Aorta (tissue), 5 donors: Measurements from ENCODE around the gene RSRC1. TPM values are rescaled to one million over a fixed set of nuclear protein-coding genes. Genes with fewer than 3 reads are reported as not detected.
"Not testable (repeated sequence)": the region's sequence is repeated elsewhere in the genome, so short reads cannot be mapped to it uniquely, and the experiment has no call there.

ENCODE experiments used
- ATAC-seq: fragments of 200-7000 bp; cut with Tn5 transposase; one replicate; pipeline ENCODE4 v1.9.1; 2022; ENCODE audit warnings: moderate library complexity; ENCODE audit not compliant: low FRiP score
- DNase-seq, 2 donors: peaks; one replicate each; pipeline ENCODE4 v3.0.0-alpha.2; 2020
- H3K27ac ChIP-seq, 2 donors: one replicate each; pipeline ENCODE4 v1.5.1; 2013; ENCODE audit warnings: low read length in 2 of 2, mild to moderate bottlenecking in 2 of 2, moderate library complexity in 2 of 2, control low read depth in 1 of 2, inconsistent platforms in 1 of 2, low read depth in 1 of 2
- H3K27me3 ChIP-seq, 2 donors: one replicate each; pipeline ENCODE4 v1.6.1; 2013; ENCODE audit warnings: control low read depth in 1 of 2, low read length in 1 of 2, mild to moderate bottlenecking in 1 of 2, moderate library complexity in 1 of 2; ENCODE audit not compliant: insufficient read depth in 2 of 2, control insufficient read depth in 1 of 2
- H3K36me3 ChIP-seq, 2 donors: one replicate each; pipeline ENCODE4 v1.6.1; 2013; ENCODE audit warnings: control low read depth in 1 of 2, low read length in 1 of 2, mild to moderate bottlenecking in 1 of 2; ENCODE audit not compliant: insufficient read depth in 2 of 2, control insufficient read depth in 1 of 2
- H3K4me1 ChIP-seq, 2 donors: one replicate each; pipeline ENCODE4 v1.6.1; 2013; ENCODE audit warnings: low read length in 2 of 2, control low read depth in 1 of 2, mild to moderate bottlenecking in 1 of 2, moderate library complexity in 1 of 2; ENCODE audit not compliant: insufficient read depth in 2 of 2, control insufficient read depth in 1 of 2
- H3K4me3 ChIP-seq, 2 donors: one replicate each; pipeline ENCODE4 v1.5.1; 2013; ENCODE audit warnings: low read length in 2 of 2, control low read depth in 1 of 2, mild to moderate bottlenecking in 1 of 2
- H3K9me3 ChIP-seq: one replicate; pipeline ENCODE4 v1.6.1; 2013; ENCODE audit warnings: mild to moderate bottlenecking, low read length; ENCODE audit not compliant: control insufficient read depth
- WGBS, 2 donors: extraction: QIAGEN DNeasy Blood & Tissue Kit; methylation state at CpG; one replicate each; pipeline ENCODE4 v1.1.7; 2013; 5-methylcytosine and 5-hydroxymethylcytosine counted together
- intact Hi-C, 2 donors: fragments of 100-400 bp; cut with DNase I; formaldehyde crosslinking; loops; one replicate each; pipeline versions ENCODE4 v1.14.2 to v1.15.0; 2022
- polyA plus RNA-seq, 2 donors: library from polyadenylated mRNA; stranded (reverse); fragments of 200-250 nt; gene quantifications; one replicate each; pipeline ENCODE4 v1.2.3, GENCODE V29; 2013
- total RNA-seq, 2 donors: library from RNA; stranded (reverse); fragmentation: NEBNext Ultra II Directional; extraction: Animal tissue kit (Norgen Biotek cat#: 25700); gene quantifications; one replicate each; pipeline ENCODE4 v1.2.1, GENCODE V29; 2021
- donor health status: healthy with polysubstance abuse.
- donor health status: Bipolar disorder and iron deficiency.
- donor health status: DM: no; HTN: no; CAD: no.
- donor health status: DM: no; HTN: no; CAD: no.
- donor health status: DM: yes; HTN: yes; CAD: no.

RSRC1 gene
- total and polyA plus RNA-seq, 4 donors, result 17.3 to 39.4 (median 28.4) TPM

DNA sequence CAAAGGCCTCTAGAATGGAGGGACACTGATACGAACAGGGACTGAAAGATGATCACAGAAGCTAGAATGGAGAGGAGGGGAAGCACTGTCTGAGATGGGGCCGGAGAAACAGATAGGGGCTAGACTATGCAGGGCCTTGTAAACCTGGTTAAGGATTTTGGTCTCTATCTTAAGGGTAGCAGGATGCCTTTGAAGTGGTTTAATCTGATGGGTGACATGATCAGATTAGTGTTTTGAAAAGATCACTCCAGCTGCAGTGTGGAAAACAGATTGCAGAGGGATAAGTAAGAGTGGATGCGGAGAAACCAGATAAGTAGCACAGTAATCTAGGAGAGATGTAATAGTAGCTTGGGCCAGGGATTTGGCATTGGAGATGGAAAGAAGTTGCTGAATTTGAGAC, 108.1 kb downstream of the RSRC1 start:
- WGBS, 2 donors, result 96% methylated on average over 3 of the region's 3 CpGs
- no peaks in the 10 kb centered on the region for H3K27me3 ChIP-seq
- no peaks in the 10 kb centered on the region for H3K36me3 ChIP-seq
- intact Hi-C loops, result no loop called here
- DNase-seq (no peak), ATAC-seq (no peak)
- no peak overlapping the region for H3K4me3 ChIP-seq
- H3K4me1 ChIP-seq, result no peaks in the 10 kb centered on the region
- H3K9me3 ChIP-seq, result no peaks in the 10 kb centered on the region
- no peak overlapping the region for H3K27ac ChIP-seq

DNA sequence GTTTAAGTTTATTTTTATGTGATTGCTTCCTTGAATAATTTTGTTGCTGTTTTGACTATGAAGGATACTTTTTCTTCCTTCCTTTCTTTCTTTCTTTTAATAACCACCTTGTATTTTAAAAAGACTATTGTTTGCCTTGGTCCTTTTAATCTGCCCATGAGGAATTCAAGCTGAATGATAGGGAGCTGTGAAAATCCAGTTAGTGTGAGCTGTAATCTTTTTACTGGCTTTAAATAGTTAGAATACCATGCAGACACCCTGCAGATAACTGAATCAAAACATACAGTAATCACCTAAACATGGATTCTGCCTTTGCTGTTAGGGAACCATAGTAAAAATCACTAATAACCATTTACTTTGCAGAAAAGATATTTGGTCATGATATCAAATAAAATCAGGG, 110.7 kb downstream of the RSRC1 start:
- H3K4me1 ChIP-seq, result no peaks in the 10 kb centered on the region
- H3K27me3 ChIP-seq, result no peaks in the 10 kb centered on the region
- no peaks in the 10 kb centered on the region for H3K9me3 ChIP-seq
- no peaks in the 10 kb centered on the region for H3K36me3 ChIP-seq
- no peak overlapping the region for H3K27ac ChIP-seq
- no peak for DNase-seq
- intact Hi-C loops, result no loop called here
- no peak for ATAC-seq
- H3K4me3 ChIP-seq, result no peak overlapping the region

DNA sequence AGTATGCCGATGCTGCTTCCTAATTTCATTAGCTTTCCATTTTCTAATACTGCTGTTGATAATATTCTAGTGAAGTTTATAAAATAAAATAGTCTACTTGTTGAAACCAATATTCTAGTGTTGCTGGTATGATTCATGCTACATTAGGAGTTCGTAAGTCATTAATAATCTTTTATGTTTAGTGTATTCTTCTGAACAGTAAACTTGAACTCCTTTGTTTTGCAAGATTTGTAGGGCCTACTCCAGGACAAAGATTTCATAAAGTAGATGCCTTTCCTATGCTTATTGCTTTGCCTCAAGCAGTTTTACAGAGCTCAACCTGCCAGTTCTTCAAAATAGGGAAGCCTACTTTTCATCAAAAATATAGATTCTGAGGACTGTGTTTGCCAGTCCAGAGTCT, 111.5 kb downstream of the RSRC1 start:
- no peaks in the 10 kb centered on the region for H3K27me3 ChIP-seq
- no peak overlapping the region for H3K4me3 ChIP-seq
- no peaks in the 10 kb centered on the region for H3K9me3 ChIP-seq
- intact Hi-C loops, result no loop called here
- DNase-seq (no peak), ATAC-seq (no peak)
- H3K27ac ChIP-seq, result no peak overlapping the region
- 91 to 96% methylated on average over 2 of the region's 2 CpGs for WGBS, 2 donors
- H3K36me3 ChIP-seq, result no peaks in the 10 kb centered on the region
- H3K4me1 ChIP-seq, result no peaks in the 10 kb centered on the region

DNA sequence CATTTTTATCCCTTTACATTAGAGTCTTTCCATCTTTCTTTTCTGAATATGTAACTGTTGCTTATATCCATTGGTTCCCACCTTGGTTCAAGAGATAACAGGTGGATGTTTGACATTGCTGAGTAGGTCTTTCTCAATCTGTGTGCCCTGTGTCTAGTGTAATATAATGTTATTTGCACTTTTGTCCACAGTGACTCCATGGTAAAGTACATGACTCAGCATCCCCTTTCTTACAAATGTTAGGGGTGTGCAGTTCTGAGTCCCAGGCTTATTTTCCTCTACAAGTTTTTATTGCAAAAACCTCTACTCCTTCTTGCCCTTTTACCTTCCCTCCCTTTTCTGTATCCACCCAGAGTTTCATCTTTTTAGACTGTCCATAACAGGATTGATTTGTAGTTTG, 116.5 kb downstream of the RSRC1 start:
- no peak overlapping the region for H3K4me3 ChIP-seq
- no peak for ATAC-seq
- intact Hi-C loops, result no loop called here
- H3K4me1 ChIP-seq, result no peaks in the 10 kb centered on the region
- H3K27me3 ChIP-seq, result no peaks in the 10 kb centered on the region
- H3K27ac ChIP-seq, result no peak overlapping the region
- no peaks in the 10 kb centered on the region for H3K9me3 ChIP-seq
- H3K36me3 ChIP-seq, result no peaks in the 10 kb centered on the region
- no peak for DNase-seq

DNA sequence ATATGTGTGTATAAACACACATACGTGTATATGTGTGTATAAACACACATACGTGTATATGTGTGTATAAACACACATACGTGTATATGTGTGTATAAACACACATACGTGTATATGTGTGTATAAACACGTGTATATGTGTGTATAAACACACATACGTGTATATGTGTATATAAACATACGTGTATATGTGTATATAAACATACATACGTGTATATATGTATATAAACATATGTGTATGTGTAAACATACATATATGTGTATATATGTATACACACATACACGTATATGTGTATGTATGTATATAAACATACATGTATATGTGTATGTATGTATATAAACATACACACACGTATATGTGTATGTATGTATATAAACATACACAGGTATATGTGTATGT, 119.1 kb downstream of the RSRC1 start:
- H3K4me1 ChIP-seq, DNase-seq, H3K4me3 ChIP-seq, H3K27ac ChIP-seq, H3K27me3 ChIP-seq, intact Hi-C loops, H3K9me3 ChIP-seq, H3K36me3 ChIP-seq, ATAC-seq: not testable (repeated sequence)
- 87% methylated on average over 10 of the region's 10 CpGs for WGBS, 2 donors

DNA sequence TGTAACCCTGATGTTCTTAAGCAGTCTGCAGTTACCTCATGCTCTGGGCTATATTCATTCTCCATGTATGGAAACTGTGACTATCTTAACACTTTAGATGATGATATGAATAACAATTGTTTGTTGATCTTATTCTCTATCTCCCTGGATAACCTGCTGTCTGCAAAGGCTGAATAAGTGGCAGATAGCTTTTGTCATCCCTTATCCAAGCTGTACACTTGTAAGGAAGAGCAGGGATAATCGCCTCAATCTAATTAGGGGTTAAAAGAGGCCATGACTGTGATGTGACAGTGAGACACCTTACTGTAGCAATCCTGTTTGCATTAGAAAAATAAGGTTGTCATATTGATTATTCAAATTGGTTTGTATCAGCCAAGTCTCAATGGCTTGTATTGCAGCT, 123.9 kb downstream of the RSRC1 start:
- ATAC-seq (no peak), DNase-seq (no peak)
- H3K4me3 ChIP-seq, result no peak overlapping the region
- H3K4me1 ChIP-seq, result no peaks in the 10 kb centered on the region
- no peak overlapping the region for H3K27ac ChIP-seq
- H3K9me3 ChIP-seq, result no peaks in the 10 kb centered on the region
- H3K36me3 ChIP-seq, result no peaks in the 10 kb centered on the region
- H3K27me3 ChIP-seq, result no peaks in the 10 kb centered on the region
- intact Hi-C loops, result no loop called here
- 95 to 97% methylated on average over 1 of the region's 1 CpG for WGBS, 2 donors

DNA sequence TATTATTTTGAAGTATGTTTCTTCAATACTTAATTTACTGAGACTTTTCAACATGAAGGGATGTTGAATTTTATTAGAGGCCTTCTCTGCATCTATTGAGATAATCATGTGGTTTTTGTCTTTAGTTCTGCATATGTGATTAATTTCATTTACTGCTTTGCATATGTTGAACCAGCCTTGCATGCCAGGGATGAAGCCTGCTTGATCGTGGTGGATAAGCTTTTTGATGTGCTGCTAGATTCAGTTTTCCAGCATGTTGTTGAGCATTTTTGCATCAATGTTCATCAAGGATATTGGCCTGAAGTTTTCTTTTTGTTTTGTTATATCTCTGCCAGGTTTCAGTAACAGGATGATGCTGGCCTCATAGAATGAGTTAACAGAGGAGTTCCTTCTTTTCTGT, 134.4 kb downstream of the RSRC1 start:
- WGBS, 2 donors, result 95 to 100% methylated on average over 1 of the region's 1 CpG
- ATAC-seq (no peak), DNase-seq (no peak)
- no peaks in the 10 kb centered on the region for H3K9me3 ChIP-seq
- H3K27me3 ChIP-seq, result no peaks in the 10 kb centered on the region
- H3K4me3 ChIP-seq, result no peak overlapping the region
- no peaks in the 10 kb centered on the region for H3K36me3 ChIP-seq
- no peak overlapping the region for H3K27ac ChIP-seq
- no peaks in the 10 kb centered on the region for H3K4me1 ChIP-seq
- intact Hi-C loops, result no loop called here

DNA sequence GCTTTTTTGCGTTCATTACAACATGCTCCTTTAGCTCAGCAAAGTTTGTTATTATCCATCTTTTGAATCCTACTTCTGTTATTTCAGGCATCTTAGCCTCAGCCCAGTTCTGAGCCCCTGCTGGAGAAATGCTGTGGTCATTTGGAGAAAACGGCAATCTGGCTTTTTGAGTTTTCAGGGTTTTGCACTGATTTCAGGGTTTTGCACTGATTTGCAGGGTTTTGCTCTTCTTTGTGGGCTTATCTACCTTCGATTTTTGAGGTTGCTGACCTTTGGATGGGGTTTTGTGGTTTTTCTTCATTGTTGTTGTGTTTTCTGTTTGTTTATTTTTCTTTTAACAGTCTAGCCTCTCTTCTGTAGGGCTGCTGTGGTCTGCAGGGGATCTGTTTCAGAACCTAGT, 137.4 kb downstream of the RSRC1 start:
- H3K27ac ChIP-seq, result no peak overlapping the region
- H3K36me3 ChIP-seq, result no peaks in the 10 kb centered on the region
- H3K4me3 ChIP-seq, result no peak overlapping the region
- H3K27me3 ChIP-seq, result no peaks in the 10 kb centered on the region
- H3K9me3 ChIP-seq, result no peaks in the 10 kb centered on the region
- ATAC-seq (no peak), DNase-seq (no peak)
- 92 to 94% methylated on average over 3 of the region's 3 CpGs for WGBS, 2 donors
- H3K4me1 ChIP-seq, result no peaks in the 10 kb centered on the region
- intact Hi-C loops, result no loop called here

DNA sequence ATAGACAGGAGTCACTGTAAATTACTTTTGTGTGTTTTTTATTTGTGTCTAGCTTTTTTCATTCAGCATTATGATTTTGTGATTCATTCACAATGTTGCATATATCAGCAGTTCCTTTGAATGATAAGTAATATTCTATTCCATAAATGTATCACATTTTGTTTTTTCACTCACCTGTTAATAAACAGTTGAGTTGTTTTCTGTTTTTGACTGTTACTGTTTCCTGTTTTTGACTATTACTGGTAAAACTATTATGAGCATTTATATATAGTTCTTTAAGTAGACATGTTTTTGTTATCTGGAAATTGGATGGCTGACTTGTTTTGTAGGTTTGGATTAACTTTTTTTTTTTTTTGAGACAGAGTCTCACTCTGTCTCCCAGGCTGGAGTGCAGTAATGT, 138.4 kb downstream of the RSRC1 start:
- Histone ChIP-seq H3K4me1 (no peaks in the 10 kb centered on the region), H3K27ac (no peak overlapping the region), H3K27me3 (no peaks in the 10 kb centered on the region), H3K9me3 (no peaks in the 10 kb centered on the region), H3K36me3 (no peaks in the 10 kb centered on the region), H3K4me3 (no peak overlapping the region)
- intact Hi-C loops, result no loop called here
- DNase-seq, result no peak
- no peak for ATAC-seq

DNA sequence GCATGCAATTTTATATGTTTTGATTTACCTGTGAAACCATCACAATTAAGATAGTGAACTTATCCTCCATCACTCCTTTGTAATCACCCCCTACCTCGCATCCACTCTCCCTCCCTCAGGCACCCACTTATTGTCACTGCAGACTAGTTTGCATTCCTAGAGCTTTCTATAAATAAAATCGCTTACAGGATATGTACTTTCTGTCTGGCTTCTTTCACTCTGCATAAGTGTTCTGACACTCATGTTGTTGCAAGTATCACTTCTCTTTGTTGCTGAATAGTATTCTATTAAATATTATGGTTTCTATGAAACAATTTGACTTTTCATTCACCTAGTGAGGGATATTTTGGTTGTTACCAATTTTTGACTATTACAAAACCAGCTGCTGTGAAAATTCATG, 139.3 kb downstream of the RSRC1 start:
- 60 to 71% methylated on average over 2 of the region's 2 CpGs for WGBS, 2 donors
- Histone ChIP-seq H3K4me1 (no peaks in the 10 kb centered on the region), H3K27ac (no peak overlapping the region), H3K4me3 (no peak overlapping the region), H3K27me3 (no peaks in the 10 kb centered on the region), H3K36me3 (no peaks in the 10 kb centered on the region), H3K9me3 (no peaks in the 10 kb centered on the region)
- no peak for DNase-seq
- intact Hi-C loops, result no loop called here
- ATAC-seq, result no peak
